HG02973 (cell line): ENCODE data around the gene NUAK2.

Source experiments
- ATAC-seq: cut with Tn5 transposase; IDR thresholded peaks from one replicate; pipeline ENCODE4 v1.9.1; 2021; ENCODE audit warnings: moderate library complexity; ENCODE audit not compliant: unreplicated experiment

NUAK2 gene

GRCh38 chr1:205275916-205276688, 45.4 kb downstream of the NUAK2 start:
- no peak for ATAC-seq

DNA sequence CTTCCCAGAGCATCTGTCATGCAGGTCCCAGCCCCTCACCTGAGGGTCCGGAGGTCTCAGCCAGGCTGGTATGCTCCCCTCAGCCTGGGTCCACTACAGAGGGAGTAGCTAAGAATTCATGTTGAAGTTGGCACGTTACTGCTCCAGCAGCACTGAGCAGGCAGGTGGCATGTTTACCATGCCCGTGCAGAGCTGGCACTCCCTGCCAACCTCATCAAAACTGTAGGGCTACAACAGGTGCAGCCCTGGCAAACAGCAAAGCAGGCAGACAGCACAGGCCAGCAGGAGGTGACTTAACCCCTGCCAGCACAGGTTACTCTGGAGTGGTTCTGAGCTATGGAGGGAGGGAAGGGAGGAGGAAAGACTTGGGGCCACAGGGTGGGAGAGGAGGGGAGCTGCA, 46.4 kb downstream of the NUAK2 start:
- no peak for ATAC-seq

- ATAC-seq, result no peak
Measured at GRCh38 chr1:205274041-205274691, 47.4 kb downstream of the NUAK2 start.

DNA sequence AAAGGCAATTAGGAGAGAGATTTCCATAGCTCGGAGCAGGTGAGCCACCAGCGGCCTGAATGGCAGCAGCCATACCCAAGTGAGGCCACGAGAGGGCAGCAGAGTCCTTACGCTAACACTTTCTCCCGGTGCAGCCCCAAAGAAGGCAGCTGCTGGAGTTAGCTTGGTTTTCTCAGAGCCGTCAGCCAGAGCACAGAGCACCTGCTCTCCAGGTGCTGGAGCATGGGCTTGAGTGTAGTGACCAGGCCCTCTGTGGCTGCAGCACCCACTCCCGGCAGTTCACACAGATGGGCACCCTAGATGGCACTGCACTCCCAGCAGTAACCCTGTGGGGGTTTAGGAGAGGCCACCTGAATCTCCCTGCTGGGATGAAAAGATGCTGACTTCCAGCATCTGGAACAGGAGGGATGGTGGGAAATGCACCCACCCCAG, 48.0 kb downstream of the NUAK2 start:
- peak; percentile 58 for ATAC-seq

- ATAC-seq, result no peak
Measured at GRCh38 chr1:205272536-205272935, 49.0 kb downstream of the NUAK2 start.

GRCh38 chr1:205271745-205272144, 49.8 kb downstream of the NUAK2 start:
- no peak for ATAC-seq

GRCh38 chr1:205271277-205271676, 50.3 kb downstream of the NUAK2 start:
- no peak for ATAC-seq

DNA sequence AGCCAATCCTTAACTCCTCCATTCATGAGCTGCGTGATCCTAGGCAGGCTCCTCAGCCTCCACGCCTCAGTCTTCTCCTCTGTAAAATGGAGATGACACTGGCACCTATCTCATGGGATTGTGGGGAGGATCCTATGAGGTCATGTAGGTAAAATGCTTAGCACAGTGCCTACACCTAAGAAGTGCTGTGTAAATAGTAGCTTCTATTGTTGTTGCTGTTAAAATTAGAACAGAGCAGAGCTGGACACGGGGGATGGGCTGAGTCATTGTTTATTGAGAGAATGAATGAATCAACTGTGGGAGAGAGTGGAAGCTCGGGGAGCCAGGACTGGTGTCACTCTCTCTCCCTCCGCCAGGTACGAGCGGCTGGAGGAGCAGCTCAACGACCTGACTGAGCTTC, 50.8 kb downstream of the NUAK2 start:
- ATAC-seq, result no peak

DNA sequence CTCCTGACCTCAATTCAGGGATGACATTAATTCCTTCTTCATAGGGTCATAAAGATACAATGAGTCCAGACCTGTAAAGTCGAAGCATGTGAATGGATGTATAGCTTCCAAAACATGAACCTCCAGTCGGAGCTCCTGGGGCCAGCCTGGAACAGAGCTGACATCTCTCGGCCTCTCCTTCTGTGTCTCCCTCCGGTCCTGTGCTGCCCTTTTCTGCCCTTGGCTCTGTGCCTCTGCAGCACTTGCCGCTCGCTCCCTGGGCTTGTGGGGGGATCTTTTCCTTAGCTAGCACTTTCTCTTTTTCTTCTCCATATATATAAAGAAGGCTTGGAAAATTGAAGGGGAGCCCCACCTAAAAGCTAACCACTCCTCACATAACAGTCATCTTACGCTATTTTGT, 51.3 kb downstream of the NUAK2 start:
- ATAC-seq, result no peak

DNA sequence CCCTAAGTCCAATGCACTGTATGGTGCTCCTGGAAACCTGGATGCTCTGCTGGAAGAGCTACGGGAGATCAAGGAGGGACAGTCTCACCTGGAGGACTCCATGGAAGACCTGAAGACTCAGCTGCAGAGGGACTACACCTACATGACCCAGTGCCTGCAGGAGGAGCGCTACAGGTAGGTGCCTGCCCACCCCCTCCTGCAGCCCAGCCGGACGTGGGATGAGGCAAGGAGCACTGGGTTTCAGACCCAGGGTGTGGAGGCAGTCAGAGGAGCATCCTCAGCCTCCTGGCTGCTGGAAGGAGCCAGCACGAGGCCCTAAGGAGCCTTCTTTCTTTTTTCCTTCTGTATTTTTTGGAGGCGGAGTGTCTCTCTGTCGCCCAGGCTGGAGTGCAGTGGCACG, 51.8 kb downstream of the NUAK2 start:
- ATAC-seq, result no peak

DNA sequence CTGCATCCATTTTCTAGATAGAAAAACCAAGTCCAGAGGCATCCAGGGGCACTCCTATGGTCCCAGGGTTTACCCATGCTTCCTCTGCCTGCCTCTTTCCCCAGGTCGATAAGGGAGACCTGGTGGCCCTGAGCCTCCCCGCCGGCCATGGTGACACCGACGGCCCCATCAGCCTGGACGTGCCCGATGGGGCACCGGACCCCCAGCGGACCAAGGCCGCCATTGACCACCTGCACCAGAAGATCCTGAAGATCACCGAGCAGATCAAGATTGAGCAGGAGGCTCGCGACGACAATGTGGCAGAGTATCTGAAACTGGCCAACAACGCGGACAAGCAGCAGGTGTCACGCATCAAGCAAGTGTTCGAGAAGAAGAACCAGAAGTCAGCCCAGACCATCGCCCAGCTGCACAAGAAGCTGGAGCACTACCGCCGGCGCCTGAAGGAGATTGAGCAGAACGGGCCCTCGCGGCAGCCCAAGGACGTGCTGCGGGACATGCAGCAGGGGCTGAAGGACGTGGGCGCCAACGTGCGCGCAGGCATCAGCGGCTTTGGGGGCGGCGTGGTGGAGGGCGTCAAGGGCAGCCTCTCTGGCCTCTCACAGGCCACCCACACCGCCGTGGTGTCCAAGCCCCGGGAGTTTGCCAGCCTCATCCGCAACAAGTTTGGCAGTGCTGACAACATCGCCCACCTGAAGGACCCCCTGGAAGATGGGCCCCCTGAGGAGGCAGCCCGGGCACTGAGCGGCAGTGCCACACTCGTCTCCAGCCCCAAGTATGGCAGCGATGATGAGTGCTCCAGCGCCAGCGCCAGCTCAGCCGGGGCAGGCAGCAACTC, 52.5 kb downstream of the NUAK2 start:
- ATAC-seq, result no peak

DNA sequence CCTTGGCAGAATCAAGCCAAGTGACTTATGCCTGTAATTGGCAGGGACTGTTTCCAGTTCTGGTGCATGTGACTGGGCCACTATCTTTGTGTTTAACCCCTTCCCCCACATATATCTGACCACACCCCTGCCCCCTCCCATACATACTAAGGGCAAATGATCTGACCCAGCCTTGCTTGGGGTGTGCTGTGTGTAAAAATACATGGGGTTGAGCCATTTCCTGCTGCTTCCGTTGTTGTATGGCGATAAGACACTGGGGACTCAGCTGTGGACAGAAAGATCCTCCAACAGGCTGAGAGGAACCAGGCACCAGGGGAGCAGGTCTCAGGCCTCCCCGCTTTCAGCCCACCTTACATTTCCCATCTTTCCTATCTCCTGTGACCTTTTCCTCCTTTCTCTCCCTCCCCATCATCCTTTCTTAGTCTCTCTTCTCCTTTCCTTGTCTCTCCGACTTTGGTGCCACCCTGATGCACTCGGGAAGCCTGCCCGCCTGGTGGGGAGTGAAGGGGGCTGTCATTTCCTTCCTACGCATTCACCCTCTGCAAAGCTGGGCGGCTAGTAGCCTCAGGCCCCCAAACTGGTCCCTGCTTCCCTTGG, 54.1 kb downstream of the NUAK2 start:
- no peak for ATAC-seq

- no peak for ATAC-seq
Measured at GRCh38 chr1:205266611-205267305, 54.8 kb downstream of the NUAK2 start.

- no peak for ATAC-seq
Measured at GRCh38 chr1:205263580-205264190, 57.9 kb downstream of the NUAK2 start.

GRCh38 chr1:205262731-205263171, 58.8 kb downstream of the NUAK2 start:
- ATAC-seq, result no peak

- ATAC-seq, result no peak
Measured at GRCh38 chr1:205261946-205262691, 59.4 kb downstream of the NUAK2 start.

- no peak for ATAC-seq
Measured at GRCh38 chr1:205260948-205261732, 60.4 kb downstream of the NUAK2 start.

GRCh38 chr1:205259998-205260397, 61.5 kb downstream of the NUAK2 start:
- no peak for ATAC-seq
